ENCODE results near the gene LRRFIP1. TPM values are rescaled to one million over a fixed set of nuclear protein-coding genes. Genes with fewer than 3 reads are reported as not detected.
"Not testable (repeated sequence)": the region's sequence is repeated elsewhere in the genome, so short reads cannot be mapped to it uniquely, and the experiment has no call there.

Gene LRRFIP1
- total and polyA plus RNA-seq, 4 donors: 79.7 to 194 (median 94.1) TPM

- no peak overlapping the region for H3K9ac ChIP-seq (ENCODE audit: insufficient read depth in 1 of 2, low read length in 2 of 2)
- no peaks in the 10 kb centered on the region for H3K27me3 ChIP-seq (ENCODE audit: control insufficient read depth in 3 of 3, insufficient read depth in 3 of 3, low read length in 2 of 3)
- peaks cover 0 to 2% (median 0%) of the 10 kb centered on the region in 4 donors for H3K9me3 ChIP-seq (ENCODE audit: control insufficient read depth in 4 of 4, insufficient read depth in 3 of 4, low read length in 3 of 4)
- peak overlapping the region in 1 of 2 donors; percentile 60 for H3K27ac ChIP-seq (ENCODE audit: low read depth in 1 of 2, low read length in 1 of 2)
- H3K4me1 ChIP-seq (ENCODE audit: control insufficient read depth in 5 of 5, insufficient read depth in 5 of 5, low read length in 5 of 5): peaks cover 2 to 28% (median 7%) of the 10 kb centered on the region in 5 donors
- peaks cover 0 to 2% (median 0%) of the 10 kb centered on the region in 4 donors for H3K36me3 ChIP-seq (ENCODE audit: control insufficient read depth in 4 of 4, insufficient read depth in 4 of 4, low read length in 4 of 4)
- no peak for TF ChIP-seq CTCF (IDR thresholded peaks at IDR 0.05; ENCODE audit: control extremely low read depth, extremely low read depth)
- DNase-seq (peak in 2 of 3 donors; percentile 1 to 14), ATAC-seq (ENCODE audit: insufficient read depth, low FRiP score) (no peak)
- no peak overlapping the region for H3K4me3 ChIP-seq
- WGBS, 2 donors: 58 to 68% methylated on average over 11 of the region's 11 CpGs
These were observed 59.3 kb downstream of the LRRFIP1 start for GRCh38 chr2:237686659-237687136.

GRCh38 chr2:237688081-237688480 is 60.7 kb downstream of the LRRFIP1 start:
- Histone ChIP-seq H3K9ac (ENCODE audit: insufficient read depth in 1 of 2, low read length in 2 of 2) (no peak overlapping the region), H3K27ac (ENCODE audit: low read depth in 1 of 2, low read length in 1 of 2) (peak overlapping the region; percentile 89 to 97), H3K27me3 (ENCODE audit: control insufficient read depth in 3 of 3, insufficient read depth in 3 of 3, low read length in 2 of 3) (no peaks in the 10 kb centered on the region), H3K4me3 (no peak overlapping the region), H3K4me1 (ENCODE audit: control insufficient read depth in 5 of 5, insufficient read depth in 5 of 5, low read length in 5 of 5) (peaks cover 0 to 20% (median 14%) of the 10 kb centered on the region in 5 donors), H3K36me3 (ENCODE audit: control insufficient read depth in 4 of 4, insufficient read depth in 4 of 4, low read length in 4 of 4) (peaks cover 0 to 2% (median 0%) of the 10 kb centered on the region in 4 donors), H3K9me3 (ENCODE audit: control insufficient read depth in 4 of 4, insufficient read depth in 3 of 4, low read length in 3 of 4) (no peaks in the 10 kb centered on the region)
- DNase-seq (peak in 1 of 3 donors; percentile 1), ATAC-seq (ENCODE audit: insufficient read depth, low FRiP score) (no peak)
- TF ChIP-seq CTCF (IDR thresholded peaks at IDR 0.05; ENCODE audit: control extremely low read depth, extremely low read depth): no peak
- WGBS, 2 donors: 79% methylated on average over 1 of the region's 1 CpG

- H3K36me3 ChIP-seq (ENCODE audit: control insufficient read depth in 4 of 4, insufficient read depth in 4 of 4, low read length in 4 of 4); H3K27me3 ChIP-seq (ENCODE audit: control insufficient read depth in 3 of 3, insufficient read depth in 3 of 3, low read length in 2 of 3); H3K9ac ChIP-seq (ENCODE audit: insufficient read depth in 1 of 2, low read length in 2 of 2); ATAC-seq (ENCODE audit: insufficient read depth, low FRiP score); H3K9me3 ChIP-seq (ENCODE audit: control insufficient read depth in 4 of 4, insufficient read depth in 3 of 4, low read length in 3 of 4); DNase-seq; H3K4me3 ChIP-seq: not testable (repeated sequence)
- H3K27ac ChIP-seq (ENCODE audit: low read depth in 1 of 2, low read length in 1 of 2): peak overlapping the region; percentile 89 to 97
- peaks cover 0 to 22% (median 15%) of the 10 kb centered on the region in 5 donors for H3K4me1 ChIP-seq (ENCODE audit: control insufficient read depth in 5 of 5, insufficient read depth in 5 of 5, low read length in 5 of 5)
- WGBS, 2 donors: 93% methylated on average over 6 of the region's 6 CpGs
These were observed 61.2 kb downstream of the LRRFIP1 start for GRCh38 chr2:237688541-237688940.

- TF ChIP-seq CTCF (IDR thresholded peaks at IDR 0.05; ENCODE audit: control extremely low read depth, extremely low read depth): no peak
- Histone ChIP-seq H3K4me1 (ENCODE audit: control insufficient read depth in 5 of 5, insufficient read depth in 5 of 5, low read length in 5 of 5) (peaks cover 7 to 28% (median 24%) of the 10 kb centered on the region in 5 donors), H3K9me3 (ENCODE audit: control insufficient read depth in 4 of 4, insufficient read depth in 3 of 4, low read length in 3 of 4) (no peaks in the 10 kb centered on the region), H3K27me3 (ENCODE audit: control insufficient read depth in 3 of 3, insufficient read depth in 3 of 3, low read length in 2 of 3) (no peaks in the 10 kb centered on the region), H3K36me3 (ENCODE audit: control insufficient read depth in 4 of 4, insufficient read depth in 4 of 4, low read length in 4 of 4) (no peaks in the 10 kb centered on the region), H3K4me3 (no peak overlapping the region), H3K27ac (ENCODE audit: low read depth in 1 of 2, low read length in 1 of 2) (peak overlapping the region; percentile 42 to 95), H3K9ac (ENCODE audit: insufficient read depth in 1 of 2, low read length in 2 of 2) (no peak overlapping the region)
- 20 to 37% methylated on average over 6 of the region's 6 CpGs for WGBS, 2 donors
- DNase-seq: no peak
- ATAC-seq (ENCODE audit: insufficient read depth, low FRiP score): no peak
These were observed 62.1 kb downstream of the LRRFIP1 start for GRCh38 chr2:237689336-237690131.
